Right lobe of liver (tissue), 4 donors: ENCODE data around the gene NECTIN4.

ENCODE experiments used
- CTCF ChIP-seq, 4 donors: fragments of 200-600 bp in 3 of 4; fragments of 450-650 bp in 1 of 4; IDR thresholded peaks; one replicate each; pipeline versions ENCODE4 v1.5.1 to v1.8.0; 2016 to 2022; ENCODE audit warnings: antibody characterized with exemption in 4 of 4, mild to moderate bottlenecking in 2 of 4
- POLR2A ChIP-seq: fragments of 450-650 bp; IDR thresholded peaks from one replicate; pipeline ENCODE4 v1.6.1; 2017; ENCODE audit warnings: antibody characterized with exemption, mild to moderate bottlenecking
- donor health status: DM: no; HTN: no; CAD: no.
- donor health status: DM: no; HTN: no; CAD: no.
- donor health status: DM: no; HTN: yes; CAD: no.

GRCh38 chr1:161047436-161048420 is 41.6 kb downstream of the NECTIN4 start:
- TF ChIP-seq CTCF (IDR thresholded peaks at IDR 0.05) (no peak), POLR2A (no peak)
